Activated T-helper 2 cell treated with anti-CD3 and anti-CD28 coated beads, Interferon-gamma antibody, Interleukin-2, Interleukin-4, amounts not matched to agents 10 μg/mL and 5 μg/mL and 100 μg/mL, durations not matched to agents 14 hours and 24 hours and 36 hours (primary cell): ENCODE measurements around the gene MYO7A. TPM values are rescaled to one million over a fixed set of nuclear protein-coding genes. Genes with fewer than 3 reads are reported as not detected.

ENCODE experiments used
- total RNA-seq: library from RNA; stranded (reverse); gene quantifications from 2 replicates; pipeline ENCODE4 v1.2.3, GENCODE V29; 2022

The MYO7A gene
- total RNA-seq, 1 donor from 2014 or later = 0.30 TPM

Other genes starting within 250 kb of the MYO7A start
- gene B3GNT6, start 93.8 kb upstream of the MYO7A start, total RNA-seq = not detected in 2 replicates
- 0.32 and 0.55 TPM in 2 replicates for gene CAPN5, start 61.3 kb upstream of the MYO7A start, total RNA-seq
- gene OMP, start 25.4 kb upstream of the MYO7A start, total RNA-seq = not detected in 2 replicates
- not detected in 2 replicates for gene GDPD4, start 173.4 kb downstream of the MYO7A start, total RNA-seq